Stimulated activated CD4-positive, alpha-beta T cell treated with anti-CD3 and anti-CD28 coated beads, Interleukin-2, amount 100 ng/mL, for 48 hours (primary cell): Measurements from ENCODE around the gene ZC3HAV1L.
"Not testable (repeated sequence)": the region's sequence is repeated elsewhere in the genome, so short reads cannot be mapped to it uniquely, and the experiment has no call there.

Experiments
- DNase-seq, 2 donors: peaks; one replicate each; pipeline ENCODE4 v3.0.0-alpha.2; 2020

Gene ZC3HAV1L

DNA sequence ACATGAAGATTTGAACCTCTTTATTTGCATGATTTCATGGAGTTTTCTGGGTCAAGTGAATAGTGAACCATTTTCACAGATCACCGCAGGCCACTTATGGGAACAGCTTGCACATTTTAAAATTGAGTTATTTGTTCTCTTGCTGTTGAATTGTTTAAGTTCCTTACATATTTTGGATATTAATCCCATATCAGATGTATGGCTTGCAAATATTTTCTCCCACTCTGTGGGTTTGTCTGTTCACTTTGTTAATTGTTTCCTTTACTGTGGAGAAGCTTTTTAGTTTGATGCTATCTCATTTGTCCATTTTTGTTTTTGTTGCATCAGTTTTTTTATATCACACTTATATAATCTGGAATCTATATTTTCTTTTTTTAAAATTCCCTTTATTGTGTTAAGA is 14.1 kb upstream of the ZC3HAV1L start:
- no peak for DNase-seq

- DNase-seq, result no peak
These were observed 13.3 kb upstream of the ZC3HAV1L start for GRCh38 chr7:139049111-139049510.

- peak in 1 of 2 donors; percentile 32 for DNase-seq
These were observed 12.1 kb upstream of the ZC3HAV1L start for GRCh38 chr7:139047970-139048369.

DNA sequence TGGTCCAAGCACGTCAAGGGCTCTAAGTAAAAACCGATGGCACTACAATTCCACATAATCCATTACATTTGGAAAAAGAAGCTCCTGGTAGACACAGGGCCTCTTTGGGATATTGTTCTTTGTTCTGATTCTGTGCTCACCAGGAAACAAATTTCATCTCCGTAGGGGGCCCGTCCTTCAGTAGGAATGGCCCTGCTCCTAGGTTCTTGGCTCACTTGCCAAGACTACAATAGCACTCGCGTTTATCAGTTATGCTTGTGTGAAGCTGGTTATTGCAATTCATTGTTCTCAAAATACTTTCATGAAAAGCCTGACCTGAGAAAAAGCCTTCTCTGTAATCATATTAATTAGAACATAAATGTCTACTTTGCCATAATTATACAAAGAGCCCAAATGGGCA is 10.3 kb upstream of the ZC3HAV1L start:
- no peak for DNase-seq

DNA sequence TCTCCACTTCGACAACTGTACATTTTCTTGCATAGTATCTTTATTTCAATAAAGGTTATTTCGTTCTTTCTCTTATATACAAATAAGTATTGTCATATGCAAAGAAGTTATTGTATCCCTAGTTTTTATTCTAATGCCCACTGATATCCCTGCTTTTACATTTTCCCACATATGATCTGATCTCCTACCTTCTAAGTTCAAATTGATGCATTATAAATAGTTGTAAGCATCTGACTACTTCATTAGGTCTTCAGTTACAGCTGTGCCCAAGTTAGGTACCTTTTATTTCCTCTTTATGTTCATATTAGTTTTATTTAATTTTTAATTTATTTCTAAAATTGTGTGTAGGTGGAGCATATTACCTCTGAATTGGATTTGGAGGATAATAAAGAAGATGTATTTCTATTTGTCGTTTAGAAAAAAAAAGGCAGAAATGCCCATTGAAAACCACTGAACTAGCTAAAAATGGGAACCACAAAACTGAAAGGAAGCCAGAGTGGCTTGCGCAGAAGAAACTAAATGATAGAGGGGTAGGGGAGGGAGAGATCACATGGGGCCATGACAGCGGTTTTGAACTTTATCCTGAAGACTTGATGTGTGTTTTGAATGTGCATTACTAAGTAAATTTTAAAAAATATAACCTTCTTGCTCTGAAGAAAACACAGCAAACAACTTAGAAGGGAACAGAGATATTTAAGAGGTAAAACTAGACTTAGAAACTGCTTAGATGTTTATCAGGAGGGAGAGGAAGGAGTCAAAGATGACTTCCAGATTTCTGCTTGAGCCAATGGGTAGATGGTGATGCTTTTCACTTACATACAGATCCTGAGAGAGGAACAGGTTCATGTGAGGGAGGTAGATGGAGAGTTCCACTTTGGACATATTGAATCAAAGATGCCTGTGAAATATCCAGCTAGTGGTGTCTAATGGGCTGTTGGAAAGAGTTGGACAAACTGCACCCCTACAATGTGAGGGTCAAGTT is 9.3 kb upstream of the ZC3HAV1L start:
- DNase-seq, result no peak

GRCh38 chr7:139043823-139044812 is 8.3 kb upstream of the ZC3HAV1L start:
- DNase-seq, result peak; percentile 52 to 55

DNA sequence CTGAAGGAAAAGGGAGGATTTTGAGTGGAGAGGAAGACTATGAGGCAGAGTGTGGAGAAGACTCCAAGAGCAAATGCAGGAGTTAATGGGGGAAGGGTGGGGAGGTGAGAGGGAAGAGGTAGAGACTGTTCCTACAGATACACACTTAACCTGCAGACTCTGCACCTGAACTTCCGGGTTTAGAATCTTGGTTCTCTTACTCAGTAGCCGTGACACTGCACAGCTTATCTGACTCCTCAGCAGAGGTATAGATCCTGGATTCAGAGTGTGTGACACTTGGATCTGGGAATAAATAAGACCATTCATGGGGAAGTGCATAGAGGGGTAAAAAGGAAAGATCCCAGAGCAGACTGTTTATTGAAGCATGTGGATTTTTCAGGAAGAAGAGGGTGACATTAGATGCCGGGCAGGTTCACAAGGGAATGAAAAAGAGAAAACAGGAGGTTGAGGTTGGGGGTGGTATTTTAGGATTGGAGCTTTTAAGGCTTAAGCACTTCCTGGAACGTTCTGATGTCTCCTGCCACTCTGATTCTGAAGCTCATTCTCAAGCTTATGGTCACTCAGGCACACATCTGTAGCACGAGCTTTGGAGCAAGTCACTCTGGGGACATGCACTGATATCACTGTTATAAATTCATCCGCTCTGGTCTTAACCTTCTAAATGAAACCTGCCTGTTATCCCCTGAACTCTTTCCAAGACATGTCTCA is 5.7 kb upstream of the ZC3HAV1L start:
- DNase-seq, result no peak

GRCh38 chr7:139038691-139039090 is 2.8 kb upstream of the ZC3HAV1L start:
- DNase-seq, result no peak

DNA sequence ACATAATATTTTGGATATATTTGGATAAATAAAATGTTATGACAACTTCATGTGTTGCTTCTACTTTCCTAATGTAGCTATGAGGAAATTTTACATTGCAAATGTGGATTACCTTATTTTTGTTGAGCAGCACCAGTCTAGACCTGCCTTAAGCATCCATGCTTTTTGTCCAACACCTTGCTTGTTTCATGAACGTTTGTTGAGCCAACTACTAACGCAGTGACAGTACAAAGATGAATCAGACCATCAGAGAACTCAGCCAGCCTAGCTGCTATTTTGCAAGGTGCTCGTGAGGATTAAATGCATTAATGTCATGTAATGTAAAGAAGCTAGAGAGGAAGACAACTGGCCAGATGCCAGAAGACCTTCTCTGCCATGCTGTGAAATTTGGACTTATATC is 1.1 kb upstream of the ZC3HAV1L start:
- no peak for DNase-seq

GRCh38 chr7:139034855-139035585 is 822 bp downstream of the ZC3HAV1L start:
- DNase-seq, result peak; percentile 14 to 23

DNA sequence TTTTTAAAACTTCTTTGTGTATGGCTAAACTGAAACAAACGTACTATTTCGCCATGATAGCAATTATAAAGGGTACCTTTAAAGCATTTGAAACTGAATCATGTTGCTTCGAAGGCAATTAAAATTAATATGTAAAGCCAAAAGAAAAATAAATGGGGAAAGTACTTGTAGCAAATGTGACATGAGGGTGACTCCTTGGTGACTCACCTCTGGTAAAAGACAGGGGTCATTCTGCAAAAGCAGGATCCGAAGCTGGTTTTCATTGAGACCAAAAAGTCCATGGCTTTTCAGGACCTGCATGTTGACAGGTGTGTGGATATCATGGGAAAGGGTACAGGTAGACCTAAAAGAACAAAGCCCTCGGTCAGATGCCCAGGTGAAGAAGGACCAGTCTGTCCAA is 1.5 kb downstream of the ZC3HAV1L start:
- no peak for DNase-seq

- DNase-seq, result no peak
These were observed 2.3 kb downstream of the ZC3HAV1L start for GRCh38 chr7:139033346-139034114.

GRCh38 chr7:139032473-139032872 is 3.4 kb downstream of the ZC3HAV1L start:
- no peak for DNase-seq

GRCh38 chr7:139029353-139029752 is 6.5 kb downstream of the ZC3HAV1L start:
- no peak for DNase-seq

- no peak for DNase-seq
These were observed 9.3 kb downstream of the ZC3HAV1L start for GRCh38 chr7:139026551-139026950.

GRCh38 chr7:139025861-139026260 is 10.0 kb downstream of the ZC3HAV1L start:
- not testable (repeated sequence) for DNase-seq

GRCh38 chr7:139023076-139023475 is 12.8 kb downstream of the ZC3HAV1L start:
- DNase-seq, result no peak

- DNase-seq, result no peak
These were observed 13.6 kb downstream of the ZC3HAV1L start for GRCh38 chr7:139022286-139022685.

GRCh38 chr7:139018910-139019309 is 16.9 kb downstream of the ZC3HAV1L start:
- no peak for DNase-seq

- DNase-seq, result peak; percentile 53
These were observed 18.8 kb downstream of the ZC3HAV1L start for GRCh38 chr7:139016931-139017511.

- DNase-seq, result no peak
These were observed 24.5 kb downstream of the ZC3HAV1L start for GRCh38 chr7:139011373-139011772.
